HEK293 (cell line): ENCODE data around the gene LDLRAD3.
"Not testable (repeated sequence)": the region's sequence is repeated elsewhere in the genome, so short reads cannot be mapped to it uniquely, and the experiment has no call there.

Experiments
- CTCF ChIP-seq: fragments of 450-650 bp; formaldehyde crosslinking; IDR thresholded peaks from 2 replicates; pipeline ENCODE4 v1.5.1; 2016; ENCODE audit warnings: missing biosample characterization, missing genetic modification characterization
- HOXC10 ChIP-seq: sonication (generic); formaldehyde crosslinking; IDR thresholded peaks from 2 replicates; pipeline ENCODE4 v1.8.1; 2023; ENCODE audit warnings: mild to moderate bottlenecking, missing genetic modification reagents
- ZBTB8A ChIP-seq: fragments of 450-650 bp; formaldehyde crosslinking; IDR thresholded peaks from 2 replicates; pipeline ENCODE4 v1.5.1; 2016; ENCODE audit warnings: missing biosample characterization, missing genetic modification characterization
- ZNF138 ChIP-seq: fragments of 450-650 bp; formaldehyde crosslinking; IDR thresholded peaks from 2 replicates; pipeline ENCODE4 v1.5.1; 2016; ENCODE audit warnings: missing biosample characterization, missing genetic modification characterization, borderline replicate concordance
- ZNF211 ChIP-seq: fragments of 450-650 bp; formaldehyde crosslinking; IDR thresholded peaks from 2 replicates; pipeline ENCODE4 v1.5.1; 2016; ENCODE audit warnings: low read depth, missing biosample characterization, missing genetic modification characterization
- ZNF214 ChIP-seq: fragments of 450-650 bp; formaldehyde crosslinking; IDR thresholded peaks from 2 replicates; pipeline ENCODE4 v1.5.1; 2017; ENCODE audit warnings: missing biosample characterization, mild to moderate bottlenecking, missing genetic modification characterization, borderline replicate concordance
- ZNF341 ChIP-seq: fragments of 450-650 bp; formaldehyde crosslinking; IDR thresholded peaks from 2 replicates; pipeline ENCODE4; 2016; ENCODE audit warnings: low read depth, missing biosample characterization, missing genetic modification characterization
- ZNF692 ChIP-seq: fragments of 450-650 bp; formaldehyde crosslinking; IDR thresholded peaks from 2 replicates; pipeline ENCODE4 v1.5.1; 2016; ENCODE audit warnings: missing biosample characterization, missing genetic modification characterization

DNA sequence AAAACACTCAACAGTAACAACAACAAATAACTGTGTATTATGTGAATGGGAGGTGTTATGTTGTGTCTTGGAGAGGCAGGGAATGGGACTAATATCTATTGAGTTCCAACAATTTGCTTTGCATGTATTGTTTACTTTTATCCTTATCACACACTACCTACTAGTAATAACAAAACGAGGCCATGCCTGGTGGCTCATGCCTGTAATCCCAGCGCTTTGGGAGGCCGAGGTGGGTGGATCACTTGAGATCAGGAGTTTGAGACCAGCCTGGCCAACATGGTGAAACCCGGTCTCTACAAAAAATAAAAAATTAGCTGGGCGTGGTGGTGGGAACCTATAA, 35.5 kb upstream of the LDLRAD3 start:
- not testable (repeated sequence) for TF ChIP-seq ZNF214 (tag by site-specific recombination); CTCF (tag by site-specific recombination); ZNF138 (tag by site-specific recombination); ZBTB8A (tag by site-specific recombination); ZNF341; ZNF211; ZNF692 (tag by site-specific recombination); HOXC10 (CRISPR knock-in tag)
